RKO (cell line): ENCODE data around the gene EMB.
A peak's percentile ranks its signal among the peaks of the same experiment; 100 is the strongest.
"Not testable (repeated sequence)": the region's sequence is repeated elsewhere in the genome, so short reads cannot be mapped to it uniquely, and the experiment has no call there.

Experiments
- DNase-seq: peaks from one replicate; pipeline ENCODE4 v3.0.0-alpha.2; 2016; ENCODE audit warnings: low spot score

The EMB gene, protein sequence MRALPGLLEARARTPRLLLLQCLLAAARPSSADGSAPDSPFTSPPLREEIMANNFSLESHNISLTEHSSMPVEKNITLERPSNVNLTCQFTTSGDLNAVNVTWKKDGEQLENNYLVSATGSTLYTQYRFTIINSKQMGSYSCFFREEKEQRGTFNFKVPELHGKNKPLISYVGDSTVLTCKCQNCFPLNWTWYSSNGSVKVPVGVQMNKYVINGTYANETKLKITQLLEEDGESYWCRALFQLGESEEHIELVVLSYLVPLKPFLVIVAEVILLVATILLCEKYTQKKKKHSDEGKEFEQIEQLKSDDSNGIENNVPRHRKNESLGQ

DNA sequence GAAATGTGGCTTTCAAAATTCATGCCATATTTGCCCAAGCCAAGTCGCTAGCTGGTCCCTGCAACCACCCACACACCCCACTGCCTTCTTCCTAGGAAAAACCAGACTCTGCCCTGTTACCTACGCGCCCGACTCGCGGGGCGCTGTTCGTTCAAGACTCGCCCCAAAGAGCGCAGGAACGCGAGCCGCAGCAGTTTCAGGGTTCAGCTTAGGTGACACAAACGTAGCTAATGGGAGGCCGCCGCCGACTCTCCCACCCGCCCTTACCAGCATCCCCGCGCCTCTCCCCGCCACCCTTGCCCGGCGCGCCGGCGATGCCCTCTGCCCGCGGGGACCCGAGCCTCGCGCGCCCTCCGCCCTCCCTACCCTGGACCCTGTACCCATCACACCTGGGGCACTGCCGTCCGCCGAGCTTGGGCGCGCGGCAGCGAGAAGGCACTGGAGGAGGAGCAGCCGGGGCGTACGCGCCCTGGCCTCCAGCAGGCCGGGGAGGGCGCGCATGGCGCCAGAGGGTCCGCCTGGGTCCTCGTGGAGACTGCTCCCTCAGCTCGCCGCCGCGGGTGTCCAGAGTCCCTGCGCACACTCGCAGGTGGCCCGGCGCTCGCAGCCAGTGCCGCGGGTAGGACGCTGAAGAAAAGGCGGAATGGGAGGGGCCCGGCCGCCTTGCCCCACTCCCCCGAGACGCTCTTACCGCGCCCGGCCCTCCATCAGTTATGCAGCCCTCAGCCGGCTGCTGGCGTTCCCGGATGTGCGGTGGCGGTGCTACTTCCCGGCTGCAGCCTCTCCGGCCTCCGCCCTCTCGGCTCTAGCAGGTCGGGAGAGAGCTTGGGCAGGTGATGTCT is at the start of gene EMB:
EMB (minus strand) TSS at position 638 of the 842 bp plus-strand sequence; CDS start at position 501, 137 bp downstream.
- DNase-seq: peak; percentile 76

DNA sequence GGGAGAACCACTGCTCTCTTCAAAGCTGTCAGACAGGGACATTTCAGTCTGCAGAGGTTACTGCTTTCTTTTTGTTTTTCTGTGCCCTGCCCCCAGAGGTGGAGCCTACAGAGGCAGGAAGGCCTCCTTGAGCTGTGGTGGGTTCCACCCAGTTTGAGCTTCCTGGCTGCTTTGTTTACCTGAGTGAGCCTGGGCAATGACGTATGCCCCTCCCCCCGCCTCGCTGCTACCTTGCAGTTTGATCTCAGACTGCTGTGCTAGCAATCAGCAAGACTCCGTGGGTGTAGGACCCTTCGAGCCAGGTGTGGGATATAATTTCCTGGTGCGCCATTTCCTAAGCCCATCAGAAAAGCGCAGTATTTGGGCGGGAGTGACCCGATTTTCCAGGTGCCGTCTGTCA is 48.4 kb upstream of the EMB start:
- not testable (repeated sequence) for DNase-seq

DNA sequence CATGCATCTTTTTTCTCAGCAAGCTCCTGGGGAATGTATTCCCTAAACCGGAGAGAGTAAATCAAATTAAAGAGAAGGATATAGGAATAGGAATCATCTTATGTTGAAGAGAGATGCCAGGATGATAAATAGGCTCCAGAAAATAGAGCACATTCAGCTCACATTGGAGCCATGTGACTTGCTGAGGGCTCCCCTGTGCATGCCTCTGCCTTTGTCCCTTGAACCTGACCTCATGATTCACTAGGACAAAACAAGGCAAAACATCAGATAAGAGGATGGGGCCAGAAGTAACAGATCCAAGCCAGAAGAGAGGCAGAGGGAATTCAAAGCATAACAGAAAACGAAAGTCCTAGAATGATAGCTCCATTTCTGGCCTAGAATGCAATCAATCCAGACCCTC is 37.7 kb upstream of the EMB start:
- DNase-seq: not testable (repeated sequence)

DNA sequence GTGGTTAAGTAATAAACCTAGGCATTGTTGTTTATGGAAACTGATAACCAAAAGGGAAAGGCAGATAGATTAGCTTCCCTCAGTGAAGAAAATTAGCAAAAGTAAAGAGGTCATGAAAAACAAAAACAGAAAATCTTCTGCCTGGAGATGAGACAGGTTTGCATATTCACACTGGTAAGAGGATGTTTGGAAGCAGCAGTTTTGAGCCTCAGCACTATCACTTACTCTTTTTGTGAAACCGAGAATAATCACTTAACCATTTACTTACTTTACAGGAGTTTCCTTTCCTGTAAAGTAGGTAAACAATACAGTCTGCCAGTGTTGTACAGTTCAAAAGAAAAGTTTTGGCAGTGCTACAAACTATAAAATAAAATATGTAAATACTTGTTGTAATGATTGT is 35.5 kb upstream of the EMB start:
- no peak for DNase-seq

DNA sequence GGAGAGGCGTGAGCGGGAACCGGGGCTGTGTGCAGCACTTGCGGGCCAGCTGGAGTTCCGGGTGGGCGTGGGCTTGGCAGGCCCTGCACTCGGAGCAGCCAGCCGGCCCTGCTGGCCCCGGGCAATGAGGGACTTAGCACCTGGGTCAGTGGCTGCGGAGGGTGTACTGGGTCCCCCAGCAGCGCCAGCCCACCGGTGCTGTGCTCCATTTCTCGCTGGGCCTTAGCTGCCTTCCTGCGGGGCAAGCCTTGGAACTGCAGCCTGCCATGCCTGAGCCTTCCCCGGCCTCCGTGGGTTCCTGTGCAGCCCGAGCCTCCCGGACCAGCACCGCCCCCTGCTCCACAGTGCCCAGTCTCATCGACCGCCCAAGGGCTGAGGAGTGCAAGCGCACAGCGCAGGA is 23.9 kb upstream of the EMB start:
- DNase-seq: not testable (repeated sequence)

DNA sequence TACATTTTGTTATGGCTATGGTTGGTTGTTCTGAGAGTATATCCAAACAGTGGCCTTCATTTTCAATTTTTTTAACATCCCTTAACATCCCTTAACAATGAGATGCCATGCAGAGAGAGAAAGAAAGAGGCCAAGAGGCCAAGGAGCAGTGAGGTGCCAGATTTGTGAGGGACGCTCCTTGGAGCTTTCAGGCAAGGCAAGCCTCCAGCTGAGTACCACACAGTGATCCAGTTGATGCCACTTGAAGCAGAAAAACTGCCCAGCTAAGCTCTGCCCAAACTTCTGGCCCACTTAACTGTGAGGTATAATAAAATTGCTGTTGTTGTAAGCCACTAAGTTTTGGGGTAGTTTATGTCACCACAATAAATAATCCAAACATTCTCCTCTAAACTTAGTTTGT is 22.6 kb upstream of the EMB start:
- no peak for DNase-seq

DNA sequence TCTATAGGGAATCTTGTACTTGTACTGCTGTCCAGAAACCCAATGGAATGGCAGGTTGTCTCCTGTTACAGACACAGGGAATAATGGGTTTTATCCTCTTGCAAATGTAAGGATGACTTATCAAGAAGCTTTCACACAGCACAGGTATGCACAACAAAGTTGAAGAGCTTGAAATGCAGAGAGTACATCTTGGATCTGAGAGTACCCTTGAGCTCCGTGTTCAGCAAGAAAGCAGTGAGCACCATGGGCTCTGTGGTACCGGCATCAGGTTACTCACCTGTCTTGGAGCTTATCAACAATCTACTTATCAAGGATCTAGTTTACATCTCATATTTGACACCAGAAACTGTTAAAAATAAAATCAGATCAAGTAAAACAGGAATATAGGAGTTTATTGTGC is 22.0 kb upstream of the EMB start:
- no peak for DNase-seq

DNA sequence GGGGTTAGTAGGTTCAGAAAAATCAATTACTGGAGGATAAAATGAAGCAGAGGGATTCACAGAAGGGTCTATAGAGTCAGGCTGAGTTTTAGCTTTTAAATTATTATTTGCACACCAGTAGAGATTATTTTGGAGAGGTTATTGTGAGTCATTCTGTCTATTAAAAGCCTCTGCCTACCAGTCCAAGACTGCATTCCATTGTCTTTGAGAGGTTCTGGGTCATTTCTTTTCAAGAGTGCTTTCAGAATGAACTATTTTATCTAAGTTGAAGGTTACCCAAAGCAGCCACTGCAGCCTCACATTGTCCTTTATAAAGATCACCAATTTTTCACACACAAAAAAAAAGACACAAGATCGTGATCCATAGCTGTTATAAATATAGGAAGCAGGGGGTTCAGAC is 21.5 kb upstream of the EMB start:
- DNase-seq: not testable (repeated sequence)

DNA sequence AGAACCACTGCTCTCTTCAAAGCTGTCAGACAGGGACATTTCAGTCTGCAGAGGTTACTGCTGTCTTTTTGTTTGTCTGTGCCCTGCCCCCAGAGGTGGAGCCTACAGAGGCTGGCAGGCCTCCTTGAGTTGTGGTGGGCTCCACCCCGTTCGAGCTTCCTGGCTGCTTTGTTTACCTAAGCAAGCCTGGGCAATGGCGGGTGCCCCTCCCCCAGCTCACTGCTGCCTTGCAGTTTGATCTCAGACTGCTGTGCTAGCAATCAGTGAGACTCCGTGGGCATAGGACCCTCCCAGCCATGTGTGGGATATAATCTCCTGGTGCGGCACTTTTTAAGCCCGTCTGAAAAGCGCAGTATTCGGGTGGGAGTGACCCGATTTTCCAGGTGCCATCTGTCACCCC is 17.3 kb upstream of the EMB start:
- not testable (repeated sequence) for DNase-seq

DNA sequence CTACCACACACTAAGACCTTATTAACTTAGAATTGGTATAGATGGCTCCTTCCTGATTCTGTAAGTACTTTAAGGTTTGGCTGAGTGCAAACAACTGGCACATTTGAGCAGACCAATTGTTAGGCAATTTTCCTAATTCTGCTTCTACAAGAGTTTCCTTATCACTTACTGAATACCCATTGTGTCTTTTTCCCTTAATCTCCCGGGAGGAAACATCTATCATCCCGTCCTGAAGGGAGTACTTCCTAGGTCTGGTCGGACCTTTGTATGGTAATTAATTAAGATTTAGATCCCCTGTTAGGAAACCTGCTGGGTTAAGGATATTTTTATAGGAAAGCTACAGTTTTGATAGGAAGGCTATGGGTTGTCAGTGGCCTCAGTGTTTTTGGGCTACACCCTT is 8.2 kb upstream of the EMB start:
- DNase-seq: not testable (repeated sequence)

DNA sequence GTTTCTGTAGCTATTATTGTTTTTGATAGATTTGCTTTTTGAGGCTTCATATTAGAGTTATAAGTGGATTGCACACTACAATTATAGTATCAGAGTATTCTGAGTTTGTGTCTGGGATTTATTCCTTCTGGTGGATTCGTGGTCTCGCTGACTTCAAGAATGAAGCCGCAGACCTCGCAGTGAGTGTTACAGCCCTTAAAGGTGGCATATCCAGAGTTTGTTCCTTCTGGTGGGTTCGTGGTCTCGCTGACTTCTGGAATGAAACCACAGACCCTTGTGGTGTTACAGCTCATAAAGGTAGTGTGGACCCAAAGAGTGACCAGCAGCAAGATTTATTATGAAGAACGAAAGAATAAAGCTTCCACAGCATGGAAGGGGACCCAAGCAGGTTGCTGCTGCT is 6.9 kb upstream of the EMB start:
- DNase-seq: no peak

DNA sequence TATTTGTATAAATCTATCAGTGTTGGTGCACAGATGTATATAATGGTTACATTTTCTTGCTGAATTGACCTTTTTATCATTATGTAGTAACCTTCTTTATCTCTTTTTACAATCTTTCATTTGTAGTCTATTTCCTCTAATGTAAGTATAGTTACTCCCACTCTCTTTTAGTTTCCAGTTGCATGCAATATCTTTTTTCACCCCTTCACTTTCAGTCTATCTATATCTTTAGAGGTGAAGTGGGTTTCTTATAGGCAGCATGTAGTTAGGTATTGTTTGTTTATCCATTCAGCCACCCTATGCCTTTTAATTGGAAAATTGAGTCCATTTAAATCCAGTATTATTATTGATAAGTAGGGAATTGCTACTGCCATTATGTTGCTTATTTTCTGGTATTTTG is 6.1 kb upstream of the EMB start:
- no peak for DNase-seq

DNA sequence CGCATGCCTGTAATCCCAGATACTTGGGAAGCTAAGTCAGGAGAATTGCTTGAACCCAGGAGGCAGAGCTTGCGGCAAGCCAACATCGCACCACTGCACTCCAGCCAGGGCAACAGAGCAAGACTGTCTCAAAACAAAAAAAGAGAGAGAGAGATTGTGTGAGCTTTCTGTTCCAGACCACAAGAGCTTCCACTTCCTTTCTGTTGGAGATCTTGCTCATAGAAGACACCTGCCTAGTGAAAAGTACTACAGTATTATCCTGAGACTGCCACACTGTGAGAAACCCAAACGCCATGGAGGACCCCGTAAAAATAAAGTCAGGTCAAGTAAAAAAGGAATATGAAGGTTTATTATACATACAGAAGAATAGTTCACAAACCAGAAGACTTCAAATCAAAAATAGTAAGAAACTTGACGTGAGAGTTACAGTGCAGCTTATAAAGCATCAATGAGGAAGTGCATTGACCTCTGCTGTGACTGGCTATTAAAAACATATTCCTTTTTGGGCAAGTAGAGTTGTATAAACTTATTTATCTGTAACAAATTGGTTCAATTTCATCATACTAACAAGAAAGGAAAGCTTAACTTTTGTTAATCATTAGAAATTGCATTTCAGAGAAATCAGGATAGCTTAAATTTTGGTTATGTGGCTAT is 4.3 kb upstream of the EMB start:
- DNase-seq: no peak

DNA sequence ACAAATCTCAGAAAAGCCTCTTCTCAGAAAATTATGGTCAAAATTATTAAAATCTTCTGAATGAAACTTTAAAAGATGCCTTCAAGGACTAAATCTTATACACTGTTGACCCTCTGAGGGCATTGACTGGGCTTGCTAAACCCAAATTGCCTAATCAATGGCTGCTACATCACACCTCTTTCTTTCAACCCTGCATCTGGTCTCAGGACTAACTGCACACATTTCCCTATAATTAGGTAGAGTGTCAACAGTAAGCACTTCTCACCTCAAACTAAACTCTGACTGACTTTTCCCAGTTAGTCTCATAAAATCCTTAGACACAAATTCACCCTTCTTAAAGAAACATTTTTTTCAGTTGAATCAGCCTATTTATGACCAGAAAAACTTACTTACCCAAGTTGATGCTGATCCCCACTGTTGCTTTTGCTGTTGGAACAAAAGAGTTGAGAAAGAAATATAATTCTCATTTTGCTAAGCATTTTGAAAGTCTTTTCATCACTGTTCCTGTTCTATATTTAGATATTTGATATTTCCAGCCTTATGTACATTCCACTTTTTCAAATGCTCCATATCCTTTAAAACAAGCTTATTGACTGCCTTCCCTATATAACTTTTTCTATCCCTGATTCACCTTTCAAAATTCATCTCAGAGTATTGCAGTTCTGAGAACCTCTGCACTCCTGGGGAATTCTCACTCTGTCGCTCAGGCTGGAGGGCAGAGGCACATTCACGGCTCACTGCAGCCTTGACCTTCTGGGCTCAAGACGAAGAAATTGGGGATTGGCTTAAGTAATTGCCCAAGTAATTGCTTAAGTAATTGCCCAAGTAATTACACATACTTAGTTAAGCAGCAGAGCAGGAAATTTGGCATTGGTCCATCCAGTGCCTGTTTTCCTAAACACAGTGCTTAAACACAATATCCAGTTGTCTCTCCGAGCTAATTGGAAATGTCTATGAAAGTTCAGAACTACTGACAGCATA is 1.8 kb upstream of the EMB start:
- DNase-seq: not testable (repeated sequence)

DNA sequence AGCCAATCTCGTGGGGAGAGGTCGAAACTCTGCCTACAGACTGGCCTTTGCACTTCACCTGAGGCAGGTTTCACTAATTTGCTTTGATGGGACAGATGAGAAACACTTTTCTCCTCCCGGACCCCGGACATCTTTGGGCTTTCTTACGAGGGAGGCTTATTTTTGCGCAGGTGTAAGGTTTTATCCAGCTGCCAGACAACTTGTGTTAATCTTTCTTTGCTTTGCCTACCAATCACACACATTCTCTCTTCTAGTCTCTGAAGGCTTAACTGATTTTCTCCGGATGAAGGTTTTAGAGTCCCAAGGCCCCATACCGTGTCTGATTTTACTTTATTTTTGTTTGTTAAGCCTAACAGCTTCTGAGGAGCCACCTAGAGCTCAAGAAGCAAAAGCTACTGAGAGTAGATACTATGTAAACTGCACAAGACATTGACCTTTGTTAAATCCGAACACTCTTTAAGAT is 436 bp upstream of the EMB start:
- DNase-seq: peak; percentile 27

DNA sequence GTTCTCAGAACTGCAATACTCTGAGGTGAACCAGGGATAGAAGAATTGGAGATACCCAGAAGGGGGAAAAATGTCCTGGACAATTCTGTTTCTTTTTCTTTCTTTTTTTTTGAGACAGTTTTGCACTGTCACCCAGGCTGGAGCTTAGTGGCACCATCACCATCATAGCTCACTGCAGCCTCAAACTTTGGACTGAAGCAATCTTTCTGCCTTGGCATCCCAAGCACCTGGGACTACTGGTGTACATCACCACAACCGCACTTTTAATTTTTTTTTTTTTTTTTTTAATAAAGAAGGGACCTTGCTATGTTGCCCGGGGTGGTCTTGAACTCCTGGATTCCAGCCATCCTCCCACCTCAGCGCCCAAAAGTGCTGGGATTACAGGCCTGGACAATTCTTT is 1.9 kb downstream of the EMB start:
- no peak for DNase-seq

DNA sequence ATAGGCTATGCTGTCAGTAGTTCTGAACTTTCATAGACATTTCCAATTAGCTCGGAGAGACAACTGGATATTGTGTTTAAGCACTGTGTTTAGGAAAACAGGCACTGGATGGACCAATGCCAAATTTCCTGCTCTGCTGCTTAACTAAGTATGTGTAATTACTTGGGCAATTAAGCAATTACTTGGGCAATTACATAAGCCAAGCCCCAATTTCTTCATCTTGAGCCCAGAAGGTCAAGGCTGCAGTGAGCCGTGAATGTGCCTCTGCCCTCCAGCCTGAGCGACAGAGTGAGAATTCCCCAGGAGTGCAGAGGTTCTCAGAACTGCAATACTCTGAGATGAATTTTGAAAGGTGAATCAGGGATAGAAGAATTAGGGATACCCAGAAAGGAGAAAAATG is 3.0 kb downstream of the EMB start:
- DNase-seq: not testable (repeated sequence)

DNA sequence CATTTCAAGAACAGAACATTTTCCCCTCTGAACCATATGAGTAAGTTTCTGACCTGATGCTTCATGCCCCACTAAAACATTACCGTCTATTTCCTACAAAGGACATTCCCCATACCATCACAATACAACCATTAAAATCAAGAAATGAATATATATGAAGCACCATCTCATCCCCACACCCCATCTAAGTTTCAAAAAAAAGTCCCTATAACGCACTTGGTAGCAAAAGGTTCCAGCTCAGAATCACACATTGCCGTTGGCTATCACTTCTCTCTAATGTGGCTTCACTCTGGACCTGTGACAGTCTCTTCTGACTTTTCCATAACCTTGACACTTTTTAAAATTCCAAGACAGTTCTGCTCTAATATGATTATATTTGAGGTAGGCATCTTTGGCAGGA is 5.9 kb downstream of the EMB start:
- no peak for DNase-seq

DNA sequence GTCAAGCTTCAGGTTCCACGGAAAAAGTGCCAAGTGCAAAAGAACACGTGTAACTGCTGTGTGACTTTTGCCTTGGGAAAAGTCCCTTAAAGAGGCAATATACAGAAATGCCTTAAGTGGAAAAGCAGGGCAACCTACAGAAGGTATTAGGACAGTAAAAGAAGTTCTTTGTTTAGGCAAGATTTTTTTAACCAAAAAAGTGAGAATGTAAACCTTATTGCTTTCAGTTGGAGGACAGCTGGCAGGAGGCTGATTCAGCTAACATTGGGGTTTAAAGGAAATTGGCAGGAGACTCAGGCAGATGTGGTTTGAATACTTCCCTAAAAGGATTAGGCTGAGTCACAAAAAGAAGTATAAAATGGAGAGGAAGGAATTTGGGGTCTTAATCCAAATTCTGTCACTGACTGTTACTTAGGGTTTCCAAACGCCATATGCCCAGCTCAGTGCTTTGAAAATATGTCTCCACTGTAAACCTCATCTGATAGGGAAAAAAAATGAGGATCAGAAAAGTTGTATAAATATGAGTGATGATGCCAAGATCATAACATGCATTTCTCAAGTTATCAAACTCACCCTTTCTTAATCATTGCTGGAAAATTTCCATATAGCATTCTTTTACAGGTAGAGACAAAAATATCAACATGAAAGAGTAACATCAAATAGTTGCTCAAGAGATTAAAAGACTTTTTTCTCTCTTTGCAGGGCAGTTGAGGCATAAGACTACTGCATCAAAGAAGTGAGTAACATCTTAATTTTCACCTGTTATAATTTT is 9.8 kb downstream of the EMB start:
- not testable (repeated sequence) for DNase-seq

DNA sequence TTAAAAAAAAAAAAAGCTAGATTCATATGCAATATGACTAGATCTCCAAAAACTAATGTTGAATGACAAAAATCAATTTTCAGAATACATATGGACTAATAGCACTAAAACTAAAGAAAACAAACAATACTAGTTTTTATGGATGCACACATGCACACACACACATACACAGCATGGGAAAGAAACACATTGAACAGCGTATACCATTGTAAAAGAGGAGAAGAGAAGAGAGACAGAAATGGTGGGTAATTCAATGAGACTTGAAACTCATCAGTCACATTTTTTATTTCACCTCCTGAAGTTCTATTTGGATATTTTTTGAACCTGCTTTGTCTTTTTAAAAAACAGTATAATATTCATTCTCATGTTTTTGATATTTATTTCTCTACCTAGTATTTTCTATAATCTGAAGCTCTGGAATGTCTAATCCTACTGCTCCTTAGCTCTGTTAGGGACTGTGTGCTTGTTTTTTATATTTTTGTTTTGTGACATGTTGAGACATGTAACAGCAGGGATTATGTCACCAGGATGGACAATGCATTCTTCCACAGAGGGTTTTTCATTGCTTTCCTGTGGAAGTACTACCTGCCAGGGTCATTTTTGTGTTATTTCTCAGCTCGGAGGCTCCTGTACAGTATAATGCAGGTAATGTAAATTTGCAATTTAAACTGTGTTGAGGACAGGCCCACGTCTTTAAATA is 17.8 kb downstream of the EMB start:
- DNase-seq: not testable (repeated sequence)
